NOMO-1 treated with DMSO at 0.1 percent for 48 hours (cell line): ENCODE results near the gene ENOX1.
"Not testable (repeated sequence)": the region's sequence is repeated elsewhere in the genome, so short reads cannot be mapped to it uniquely, and the experiment has no call there.

Experiments used
- DNase-seq: peaks from one replicate; lab custom pipeline; 2025; ENCODE audit not compliant: unreplicated experiment; lab: John Stamatoyannopoulos, UW

The ENOX1 gene

GRCh38 chr13:43362556-43362955 is 424.2 kb downstream of the ENOX1 start:
- DNase-seq: no peak

DNA sequence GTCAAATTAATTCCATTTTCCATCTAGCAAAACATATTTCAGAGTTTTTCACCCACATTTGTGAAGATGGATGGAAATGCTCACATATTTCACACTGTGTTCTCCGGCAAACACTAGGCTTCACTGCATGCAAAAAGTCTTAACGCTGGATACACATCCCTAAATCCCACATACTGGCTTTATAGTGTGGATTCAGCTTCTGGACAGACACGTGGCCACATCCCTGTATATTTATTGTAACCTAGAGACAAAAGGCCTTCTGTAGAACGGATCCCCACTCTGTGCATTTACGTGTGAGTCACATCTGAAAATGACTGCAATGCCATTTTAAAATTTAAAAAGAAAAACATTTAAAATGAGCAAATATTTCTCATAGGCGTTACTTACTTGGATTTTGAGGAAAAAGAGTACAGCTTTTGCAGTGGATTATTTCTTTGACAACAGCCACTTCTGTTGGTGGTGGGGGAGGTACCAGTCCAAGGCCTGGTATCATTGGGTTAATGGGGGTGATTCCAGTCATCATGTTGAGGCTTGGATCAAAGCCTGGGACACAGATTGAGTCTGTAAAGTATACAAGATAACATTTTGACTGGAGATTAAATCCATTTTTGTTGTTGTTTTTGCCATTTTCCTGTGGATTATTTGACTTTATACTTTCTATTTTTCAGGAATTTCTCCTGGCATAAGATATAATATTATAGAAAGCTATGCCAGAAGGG is 425.7 kb downstream of the ENOX1 start:
- no peak for DNase-seq

DNA sequence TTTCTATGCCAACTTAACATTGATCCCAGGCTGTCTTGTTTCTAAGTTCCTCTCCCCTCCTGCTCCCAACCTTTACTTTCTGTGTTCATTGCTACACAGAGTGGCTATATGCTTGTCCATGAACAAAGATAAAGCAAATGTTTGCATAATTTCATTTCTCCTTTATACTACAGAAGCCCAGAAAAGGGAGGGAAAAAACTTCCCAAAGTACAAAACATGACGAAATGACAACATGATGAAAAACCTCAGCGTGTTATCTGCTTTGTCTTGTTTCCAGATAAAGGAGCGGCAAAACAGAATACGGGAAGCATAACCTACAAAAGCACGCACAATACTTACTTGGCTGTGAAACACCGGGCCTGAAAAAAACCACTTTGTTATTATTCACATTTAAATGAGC is 426.6 kb downstream of the ENOX1 start:
- no peak for DNase-seq

DNA sequence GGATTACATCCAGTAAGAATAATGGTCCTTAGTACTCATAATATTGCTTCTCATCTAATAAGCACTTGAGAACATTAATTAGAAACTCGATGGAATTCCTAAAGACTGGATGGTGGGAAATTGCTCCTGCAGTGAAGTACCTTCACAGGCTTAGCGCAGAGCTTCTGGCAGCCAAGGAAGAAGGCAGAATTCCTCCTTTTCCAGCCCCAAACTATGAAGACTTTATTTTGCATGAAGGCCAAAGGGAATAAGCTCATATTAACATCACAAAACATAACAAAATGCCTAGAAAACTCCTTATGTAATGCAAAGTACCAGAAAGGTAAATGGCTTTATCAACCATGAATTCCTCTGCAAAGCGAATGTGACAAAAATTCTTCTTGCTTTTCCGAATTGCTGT is 427.2 kb downstream of the ENOX1 start:
- DNase-seq: no peak

DNA sequence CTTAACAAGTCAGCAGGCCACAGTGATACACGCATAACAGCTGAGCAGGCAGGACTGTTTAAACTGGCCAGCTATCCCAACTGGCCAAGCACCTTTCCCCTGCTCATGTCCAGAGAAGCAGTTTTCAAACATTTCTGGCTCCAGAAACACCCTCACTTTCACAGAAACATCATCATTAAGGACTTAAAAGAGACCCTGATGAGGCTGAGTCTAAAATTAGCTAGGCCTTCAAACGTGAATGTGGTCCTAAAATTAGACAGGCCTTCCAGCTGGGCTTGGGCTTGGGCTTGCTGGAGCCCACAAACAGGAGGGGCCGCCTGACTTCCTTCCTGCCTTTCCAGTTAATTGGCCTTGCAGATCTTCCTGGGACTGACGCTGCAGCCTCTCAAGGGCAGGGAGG is 429.2 kb downstream of the ENOX1 start:
- peak; percentile 9 for DNase-seq

GRCh38 chr13:43356567-43356966 is 430.2 kb downstream of the ENOX1 start:
- DNase-seq: peak; percentile 81

DNA sequence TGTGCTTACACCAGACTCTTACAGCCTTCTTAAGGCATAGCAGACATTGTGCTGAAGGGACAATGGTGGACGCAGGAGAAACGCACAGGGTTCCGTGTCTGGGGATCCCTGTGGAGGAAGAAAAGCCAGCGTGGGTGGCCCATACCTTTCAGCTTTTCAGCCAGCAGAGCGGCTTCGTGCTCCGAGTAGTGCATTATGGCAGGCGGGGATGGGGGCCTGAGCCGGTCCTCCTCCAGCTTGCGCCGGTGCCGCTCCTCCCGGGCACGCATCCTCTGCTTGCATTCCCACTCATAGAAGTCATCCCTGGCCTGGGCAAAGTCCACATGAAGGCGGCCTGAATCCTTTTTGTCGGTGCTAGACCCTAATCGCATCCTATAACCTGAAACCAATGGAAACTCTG is 431.0 kb downstream of the ENOX1 start:
- no peak for DNase-seq

- no peak for DNase-seq
These were observed 432.4 kb downstream of the ENOX1 start for GRCh38 chr13:43354153-43354945.

DNA sequence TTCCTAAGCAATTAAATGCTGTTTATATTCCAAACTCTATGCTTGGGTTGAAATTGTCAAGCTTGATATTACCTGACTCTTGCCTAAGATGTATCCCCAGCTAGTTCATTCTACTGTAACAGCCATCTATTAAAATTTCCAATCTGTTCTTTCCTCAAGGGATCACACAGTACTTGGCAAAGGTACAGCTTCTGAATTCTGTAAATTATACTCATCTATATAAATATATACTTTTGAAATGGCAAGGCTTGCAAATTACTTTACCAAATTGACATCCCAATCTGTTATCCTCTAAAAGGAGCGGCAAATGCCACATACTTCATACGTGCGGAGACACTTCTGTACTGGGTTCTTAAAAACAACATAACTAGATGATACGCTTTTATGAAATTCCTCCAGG is 433.1 kb downstream of the ENOX1 start:
- no peak for DNase-seq

GRCh38 chr13:43351612-43352011 is 435.2 kb downstream of the ENOX1 start:
- DNase-seq: not testable (repeated sequence)

- DNase-seq: peak; percentile 46
These were observed 438.4 kb downstream of the ENOX1 start for GRCh38 chr13:43348397-43348796.

DNA sequence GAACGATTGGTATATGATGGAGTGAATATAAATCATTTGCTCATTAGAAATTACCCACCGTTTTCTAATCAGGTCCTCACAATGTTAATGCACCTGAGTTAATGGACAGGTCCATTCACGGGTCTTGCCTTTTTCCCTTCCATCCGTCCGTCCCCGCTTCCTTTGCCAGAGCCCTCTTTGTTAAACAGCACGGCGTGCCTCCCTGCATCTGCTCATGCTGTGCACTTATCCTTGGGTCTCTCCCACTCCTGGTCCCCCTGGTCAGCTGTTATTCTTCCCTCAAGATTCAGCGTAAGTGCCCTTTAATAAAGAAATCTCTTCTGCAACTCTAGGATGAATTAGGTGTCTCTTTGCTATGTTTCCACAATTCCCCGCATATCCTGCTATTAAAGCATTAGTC is 438.9 kb downstream of the ENOX1 start:
- DNase-seq: no peak

GRCh38 chr13:43346427-43346826 is 440.3 kb downstream of the ENOX1 start:
- no peak for DNase-seq

DNA sequence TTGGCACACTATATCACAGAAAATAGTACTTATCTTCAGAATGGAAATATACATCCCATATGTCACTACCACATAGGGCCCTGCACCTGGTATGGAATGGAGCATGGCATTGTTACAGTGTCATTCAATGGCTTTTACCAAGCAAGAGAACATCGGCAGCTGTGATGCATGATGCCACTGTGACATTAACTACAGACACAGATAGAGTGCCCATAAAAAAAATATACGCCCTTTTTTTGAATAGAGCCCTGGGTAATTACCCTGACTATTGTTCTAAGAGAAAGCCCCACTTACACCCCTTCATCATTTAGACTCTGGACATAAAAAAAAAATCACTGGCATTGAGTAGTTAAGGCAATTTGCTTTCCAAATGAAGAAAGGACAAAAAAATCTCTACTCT is 443.1 kb downstream of the ENOX1 start:
- no peak for DNase-seq

DNA sequence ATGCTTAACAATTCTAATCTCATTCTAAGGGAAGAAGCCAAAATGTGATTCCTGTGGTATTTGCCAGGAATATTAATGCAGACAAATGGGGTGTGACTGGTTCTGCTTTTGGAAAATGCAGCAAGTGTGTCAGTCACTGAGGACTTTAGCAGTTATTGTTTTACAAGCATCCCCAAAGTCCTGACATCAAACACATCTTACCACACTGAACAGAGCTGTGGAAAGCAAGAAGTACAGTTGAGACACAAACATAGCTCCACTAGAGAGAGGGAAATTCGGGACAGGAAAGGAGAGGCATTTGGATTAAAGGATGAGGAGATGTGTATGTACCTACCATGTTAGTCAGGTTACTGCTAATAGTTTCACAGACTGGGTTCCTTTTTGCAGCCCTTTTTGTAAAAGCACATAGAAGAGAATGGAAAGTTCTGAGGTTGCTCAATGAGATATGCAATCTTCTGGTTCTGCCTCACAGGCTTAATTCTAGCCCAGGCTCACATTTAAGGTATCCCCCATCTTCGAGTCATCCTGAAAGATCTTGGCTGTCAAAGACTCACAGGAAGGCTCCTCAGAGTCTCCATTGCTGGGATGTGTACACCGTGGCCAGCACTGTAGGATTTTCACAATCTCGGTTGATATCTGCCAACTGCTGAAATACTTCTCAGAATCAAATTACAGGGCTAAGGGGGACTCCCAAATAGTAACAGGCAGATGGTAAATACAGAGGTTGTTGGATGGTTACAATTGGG is 446.8 kb downstream of the ENOX1 start:
- DNase-seq: no peak

DNA sequence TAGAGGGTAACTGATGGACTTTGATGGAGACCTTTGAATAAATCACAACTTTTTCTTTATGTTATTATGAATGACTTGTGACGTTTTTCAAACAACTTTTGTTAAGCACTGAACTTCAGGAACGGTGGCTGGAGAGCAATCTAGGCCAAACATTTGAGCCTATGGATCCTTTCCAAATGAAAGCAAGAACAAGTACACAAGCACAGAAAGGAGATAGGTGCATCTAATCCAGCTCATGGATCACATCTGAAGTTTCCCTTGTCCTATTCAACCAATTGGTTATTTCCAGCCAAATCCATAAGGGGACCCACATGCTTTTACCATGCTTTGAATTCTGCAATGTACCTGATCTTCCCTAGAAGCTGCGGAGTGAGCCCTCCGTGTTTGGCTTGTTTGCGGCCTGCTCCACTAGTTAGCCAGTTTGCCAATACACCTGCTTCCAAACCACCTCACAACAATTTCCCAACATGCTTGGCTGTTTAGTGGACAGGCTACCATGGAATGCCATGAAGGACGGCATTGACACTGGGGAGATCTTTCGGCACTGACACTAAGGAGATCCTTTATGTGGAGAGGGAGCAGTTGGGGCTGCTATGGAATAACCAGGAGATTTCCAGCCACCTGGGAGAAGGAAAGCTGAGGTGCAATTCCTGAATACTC is 447.5 kb downstream of the ENOX1 start:
- no peak for DNase-seq

DNA sequence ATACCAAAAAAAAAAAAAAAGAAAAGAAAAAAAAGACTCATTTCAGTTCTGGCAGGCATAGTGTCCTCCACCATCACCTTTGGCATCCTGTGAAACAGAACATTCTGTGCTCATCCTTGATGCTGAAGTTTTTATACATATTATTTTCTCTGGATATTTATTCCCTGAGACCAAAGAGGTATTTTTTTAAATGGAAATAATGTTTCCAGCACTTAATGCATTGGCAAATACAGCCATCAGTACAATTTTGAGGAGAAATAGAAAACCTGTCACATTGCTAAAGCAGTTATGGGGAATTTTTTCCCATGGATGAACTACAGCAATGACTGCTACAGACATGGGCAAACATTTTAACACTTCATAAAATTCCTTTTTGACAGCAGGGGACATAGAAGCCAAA is 451.0 kb downstream of the ENOX1 start:
- no peak for DNase-seq

GRCh38 chr13:43333176-43333575 is 453.6 kb downstream of the ENOX1 start:
- DNase-seq: no peak

DNA sequence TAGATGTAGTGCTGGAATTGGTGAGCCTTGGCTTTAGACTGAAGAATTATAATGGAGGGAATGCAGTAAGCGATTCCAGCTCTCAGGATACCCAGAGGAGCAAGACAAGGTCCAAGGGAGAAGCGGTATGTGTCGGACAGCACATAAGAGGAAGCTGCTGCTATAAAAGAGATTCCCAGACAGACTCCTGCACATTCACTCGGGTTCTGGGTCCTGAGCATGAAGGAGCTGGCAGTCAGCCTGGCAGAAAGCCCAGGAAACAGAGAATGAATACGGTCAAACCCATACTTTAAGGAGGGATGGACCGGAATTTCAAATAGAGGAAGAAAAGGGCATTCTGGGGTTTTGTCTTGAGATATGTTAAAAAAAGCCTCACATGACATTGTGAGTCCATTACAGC is 455.1 kb downstream of the ENOX1 start:
- DNase-seq: no peak

GRCh38 chr13:43329702-43330101 is 457.1 kb downstream of the ENOX1 start:
- DNase-seq: no peak

DNA sequence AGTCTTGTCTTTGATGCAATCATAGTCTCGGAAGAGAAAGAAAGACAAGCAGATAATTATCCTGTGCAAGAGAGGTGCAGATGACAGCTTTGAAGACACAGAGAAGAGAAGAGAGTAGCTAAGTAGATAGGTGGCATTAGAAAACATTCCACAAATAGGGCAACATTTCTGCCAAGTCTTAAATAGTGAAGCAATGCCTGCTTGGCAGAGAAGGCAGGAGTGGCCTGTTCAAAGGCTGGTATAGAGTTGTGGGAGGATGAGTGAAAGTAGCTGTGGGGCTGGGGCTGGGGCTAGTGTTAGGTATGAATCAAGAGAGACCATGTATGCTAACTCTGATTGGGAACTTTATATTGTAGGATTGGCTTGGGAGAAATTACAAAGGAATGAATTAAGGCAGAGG is 457.9 kb downstream of the ENOX1 start:
- no peak for DNase-seq
